NCI-H2196 treated with DMSO at 0.1 percent for 48 hours (cell line): ENCODE results near the gene NRG2.

Experiments used
- DNase-seq: peaks from one replicate; lab custom pipeline; 2025; ENCODE audit not compliant: unreplicated experiment; lab: John Stamatoyannopoulos, UW

NRG2 gene

DNA sequence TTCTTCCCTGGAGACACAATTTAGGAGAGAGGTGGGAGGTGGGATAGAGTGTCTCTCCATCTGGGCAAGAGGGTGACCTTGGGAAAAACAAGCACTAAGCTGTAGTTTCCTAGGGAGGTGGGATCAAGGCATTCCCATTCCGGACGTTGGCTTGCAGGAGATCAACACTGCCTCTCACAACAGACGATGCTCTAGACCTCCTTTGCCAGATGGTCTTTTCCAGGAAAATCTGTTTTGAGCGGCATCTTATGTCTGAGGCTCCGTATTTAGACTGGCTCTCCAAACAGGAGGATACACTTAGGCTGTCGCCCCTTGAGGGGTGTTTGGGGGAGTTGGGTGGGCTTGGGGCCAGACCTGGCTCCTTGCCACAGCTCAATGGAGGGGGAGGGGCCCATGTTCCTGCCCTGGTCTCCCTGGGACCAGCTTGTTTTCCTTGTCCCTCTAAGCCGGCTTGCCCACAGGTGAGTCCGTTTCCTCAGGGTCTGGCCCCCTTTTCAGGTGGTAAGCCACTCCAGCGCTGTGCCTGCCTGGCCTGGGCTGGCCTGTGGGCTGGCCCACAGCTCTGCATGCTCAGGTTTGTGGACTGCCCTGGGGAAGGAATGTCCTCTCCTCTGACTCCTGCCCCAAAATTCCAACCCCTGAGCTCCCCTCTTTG is 245.1 kb downstream of the NRG2 start:
- DNase-seq = no peak

DNA sequence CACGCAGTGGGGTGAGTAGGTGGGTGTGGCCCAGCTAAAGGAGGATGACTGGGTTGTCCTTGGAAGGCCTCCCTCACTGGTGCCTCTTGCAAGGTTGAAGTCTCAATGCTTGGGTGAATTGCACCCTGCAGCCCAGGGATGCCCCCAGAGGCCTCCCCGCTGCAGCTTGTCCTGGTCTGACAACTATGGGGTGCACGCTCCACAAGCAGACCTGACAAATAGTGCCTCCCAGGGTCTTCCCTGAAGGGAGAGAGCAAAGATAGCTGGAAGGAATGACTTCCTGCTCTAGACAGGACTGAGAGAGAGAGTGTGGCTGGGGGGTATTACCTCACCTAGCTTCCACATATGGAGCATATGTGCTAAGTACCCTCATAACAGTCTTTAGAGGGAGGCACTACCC is 245.8 kb downstream of the NRG2 start:
- DNase-seq = no peak
